Panc1 (cell line): ENCODE data around the gene TRIM54. TPM values are rescaled to one million over a fixed set of nuclear protein-coding genes. Genes with fewer than 3 reads are reported as not detected.

Experiments
- ATAC-seq: fragments of 200-7000 bp; cut with Tn5 transposase; 2 replicates; pipeline ENCODE4 v1.9.1; 2020; ENCODE audit warnings: mild to moderate bottlenecking, moderate library complexity
- BruUV-seq: library from RNA; stranded (reverse); fragments of 400-500 nt; replicated peaks from 2 replicates; lab custom pipeline; 2021; lab: Mats Ljungman, UMichigan
- CTCF ChIA-PET: fragments of 300-600 bp; sonication (Branson Sonifier 250); formaldehyde crosslinking; loops from one replicate; lab custom pipeline; 2022; ENCODE audit warnings: antibody characterized with exemption; lab: Charles Lee
- POLR2A ChIA-PET: fragments of 300-600 bp; sonication (Branson Sonifier 250); formaldehyde crosslinking; loops from one replicate; lab custom pipeline; 2022; ENCODE audit warnings: antibody characterized with exemption; lab: Charles Lee
- DNase-seq: peaks from one replicate; pipeline ENCODE4 v3.0.0-alpha.2; 2010; ENCODE audit warnings: low read depth, low spot score
- H3K27ac ChIP-seq: 2 replicates; pipeline ENCODE4 v1.5.1; 2011; ENCODE audit warnings: mild to moderate bottlenecking, low read length, inconsistent platforms
- H3K27me3 ChIP-seq: fragments of 200-500 bp; sonication (Bioruptor generic); 2 replicates; pipeline ENCODE4 v1.6.0; 2014; ENCODE audit warnings: low read length, inconsistent platforms; ENCODE audit not compliant: control insufficient read depth, insufficient read depth
- H3K36me3 ChIP-seq: fragments of 200-500 bp; sonication (Bioruptor generic); 2 replicates; pipeline ENCODE4 v1.5.1; 2014; ENCODE audit warnings: inconsistent platforms, mild to moderate bottlenecking, low read length, moderate library complexity; ENCODE audit not compliant: control insufficient read depth, insufficient read depth
- H3K4me1 ChIP-seq: 2 replicates; pipeline ENCODE4 v1.5.1; 2011; ENCODE audit warnings: inconsistent platforms, mild to moderate bottlenecking, low read length, moderate library complexity; ENCODE audit not compliant: control insufficient read depth, insufficient read depth
- H3K4me3 ChIP-seq, 2 experiments: 2 replicates each; pipeline ENCODE4 v1.5.1; 2011 to 2012; ENCODE audit warnings: low read depth in 2 of 2, low read length in 2 of 2, mild to moderate bottlenecking in 2 of 2, inconsistent platforms in 1 of 2, moderate library complexity in 1 of 2
- H3K9me3 ChIP-seq: fragments of 200-500 bp; sonication (Bioruptor generic); 2 replicates; pipeline ENCODE4 v1.5.1; 2014; ENCODE audit warnings: low read depth, mild to moderate bottlenecking, inconsistent platforms, low read length, moderate library complexity; ENCODE audit not compliant: control insufficient read depth, insufficient read depth
- CTCF ChIP-seq: fragments of 450-650 bp; IDR thresholded peaks from 2 replicates; pipeline ENCODE4 v1.5.1; 2017; ENCODE audit warnings: mild to moderate bottlenecking
- POLR2AphosphoS5 ChIP-seq: IDR thresholded peaks from 2 replicates; pipeline ENCODE4 v1.6.1; 2012; ENCODE audit warnings: mild to moderate bottlenecking, low read depth, low read length, moderate library complexity
- REST ChIP-seq, 2 experiments: IDR thresholded peaks; 2 replicates each; pipeline ENCODE4 v1.6.1; 2011 to 2012; ENCODE audit warnings: low read depth in 2 of 2, control low read depth in 1 of 2, low read length in 1 of 2, mild to moderate bottlenecking in 1 of 2, moderate library complexity in 1 of 2; ENCODE audit not compliant: insufficient read depth in 1 of 2
- SIN3A ChIP-seq: IDR thresholded peaks from 2 replicates; pipeline ENCODE4 v1.6.1; 2012; ENCODE audit warnings: low read depth, mild to moderate bottlenecking, low read length, moderate library complexity, borderline replicate concordance; ENCODE audit not compliant: insufficient read depth
- TCF7L2 ChIP-seq: IDR thresholded peaks from 2 replicates; pipeline ENCODE4 v1.6.1; 2011; ENCODE audit warnings: mild to moderate bottlenecking, low read depth, low read length, inconsistent platforms
- in situ Hi-C: cut with HindIII; loops from 2 replicates; pipeline ENCODE4 v1.10.0; 2016; ENCODE audit warnings: low sequenced_read_pairs, low pct_unique_long_range_greater_than_20kb
- intact Hi-C: fragments of 100-400 bp; cut with micrococcal nuclease; formaldehyde crosslinking; loops from one replicate; pipeline ENCODE4 v1.10.0; 2022; ENCODE audit not compliant: unreplicated experiment
- total RNA-seq: library from RNA; stranded (reverse); gene quantifications from one replicate; pipeline ENCODE4 v1.2.1, GENCODE V29; 2021; ENCODE audit not compliant: unreplicated experiment

The TRIM54 gene
- total RNA-seq, 1 experiment from 2014 or later: 0.21 TPM

DNA sequence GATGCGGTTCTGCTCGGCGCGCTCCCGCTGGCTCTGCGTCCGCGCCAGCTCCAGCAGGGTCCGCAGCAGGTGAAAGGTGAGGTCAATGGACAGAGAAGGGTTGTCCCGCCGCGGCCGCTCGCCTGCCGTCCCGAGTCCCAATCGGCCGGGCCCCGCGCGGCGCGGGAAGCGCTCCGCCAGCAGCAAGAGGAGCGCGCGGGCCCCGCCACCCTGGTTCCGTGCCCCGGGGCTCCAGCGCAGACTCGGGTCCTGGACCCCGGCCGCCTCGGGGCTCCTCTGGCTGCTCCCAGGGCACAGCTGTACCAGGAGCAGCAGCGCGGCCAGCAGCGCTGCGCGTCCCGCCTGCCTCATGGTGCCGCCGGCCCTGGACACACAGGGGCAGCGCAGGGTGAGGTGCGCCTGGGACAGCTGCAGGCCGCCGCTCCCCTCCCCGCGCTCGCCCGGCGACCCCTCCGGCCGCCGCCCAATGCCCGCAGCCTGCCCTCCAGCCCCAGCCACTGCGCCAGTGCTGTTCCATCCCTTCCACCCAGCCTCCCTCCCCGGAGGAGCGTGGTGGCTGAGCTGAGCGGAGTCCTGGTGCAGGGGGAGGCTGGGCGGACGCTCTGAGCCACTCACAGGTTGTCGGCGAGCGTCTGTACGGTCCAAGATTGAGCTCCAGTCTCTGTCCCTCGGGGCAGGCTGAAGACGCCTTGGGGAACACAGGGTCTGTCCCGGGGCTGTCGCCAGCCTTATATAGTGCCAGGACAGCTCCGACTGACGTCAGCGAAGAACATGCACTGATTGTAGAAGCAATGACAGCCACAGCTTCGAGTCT is 25.5 kb downstream of the TRIM54 start:
- BruUV-seq: no TSS peak
- no peak overlapping the region for H3K4me3 ChIP-seq
- ATAC-seq (0 out of 2 replicates have a peak, but pooled peaks have one; percentile 9), DNase-seq (no peak)
- intact Hi-C loops: no loop called here
- POLR2A ChIA-PET: no interaction called here
- H3K27me3 ChIP-seq: no peaks in the 10 kb centered on the region
- H3K36me3 ChIP-seq: no peaks in the 10 kb centered on the region
- no peaks in the 10 kb centered on the region for H3K9me3 ChIP-seq
- CTCF ChIA-PET: no interaction called here
- no peak for TF ChIP-seq TCF7L2
- no peak for TF ChIP-seq REST (IDR thresholded peaks at IDR 0.05; ENCODE audit: insufficient read depth in 1 of 2, low read depth in 2 of 2, low read length in 1 of 2)
- no peak for TF ChIP-seq CTCF
- no peak for TF ChIP-seq SIN3A
- TF ChIP-seq POLR2AphosphoS5: no peak
- in situ Hi-C loops: no loop called here
- no peak overlapping the region for H3K27ac ChIP-seq
- no peaks in the 10 kb centered on the region for H3K4me1 ChIP-seq

- Histone ChIP-seq H3K4me3 (no peak within 1 kb of the TSS), H3K36me3 (no peaks in the 10 kb centered on the region), H3K27me3 (no peaks in the 10 kb centered on the region), H3K27ac (no peak within 1 kb of the TSS), H3K4me1 (no peaks in the 10 kb centered on the region), H3K9me3 (no peaks in the 10 kb centered on the region)
- ATAC-seq: no peak
- ChIA-PET CTCF (no interaction called here), POLR2A (no interaction called here)
- DNase-seq: no peak
- no TSS peak for BruUV-seq
- in situ Hi-C loops (no loop called here), intact Hi-C loops (no loop called here)
- TF ChIP-seq REST (IDR thresholded peaks at IDR 0.05; ENCODE audit: insufficient read depth in 1 of 2, low read depth in 2 of 2, low read length in 1 of 2) (peak; percentile 85 to 93), CTCF (no peak), SIN3A (no peak), TCF7L2 (no peak)
Measured at GRCh38 chr2:27308359-27308881, 26.2 kb downstream of the TRIM54 start, which contains the start of gene UCN. UCN (minus strand) TSS chr2:27308445; CDS start chr2:27307895, 550 bp downstream.
